ENCODE data around the gene SGSM1.

GRCh38 chr22:24969560-24970301, 163.7 kb downstream of the SGSM1 start:
- TF ChIP-seq CTCF (IDR thresholded peaks at IDR 0.05 in 2 of 3, conservative IDR thresholded peaks at IDR 0.05 in 1 of 3; ENCODE audit: control insufficient read depth in 2 of 3, extremely low read depth in 1 of 3, insufficient read depth in 1 of 3, low read depth in 3 of 3, low read length in 3 of 3) = no peak
- no peak for TF ChIP-seq CHD4 (IDR thresholded peaks at IDR 0.05)
- no peak for TF ChIP-seq EZH2 (IDR thresholded peaks at IDR 0.05; ENCODE audit: borderline replicate concordance, control insufficient read depth, low read depth, low read length)
- no peak for TF ChIP-seq TARDBP (IDR thresholded peaks at IDR 0.05; ENCODE audit: borderline replicate concordance)
- no peak for TF ChIP-seq POLR2AphosphoS5 (IDR thresholded peaks at IDR 0.05; ENCODE audit: low read length)
- no peak for TF ChIP-seq RAD21 (IDR thresholded peaks at IDR 0.05; ENCODE audit: insufficient read depth, low read depth, low read length)
- no peak for TF ChIP-seq CREB1 (IDR thresholded peaks at IDR 0.05; ENCODE audit: low read depth)
- no peak for TF ChIP-seq POLR2A (IDR thresholded peaks at IDR 0.05; ENCODE audit: low read depth, low read length)
- TF ChIP-seq, protein P1, sequence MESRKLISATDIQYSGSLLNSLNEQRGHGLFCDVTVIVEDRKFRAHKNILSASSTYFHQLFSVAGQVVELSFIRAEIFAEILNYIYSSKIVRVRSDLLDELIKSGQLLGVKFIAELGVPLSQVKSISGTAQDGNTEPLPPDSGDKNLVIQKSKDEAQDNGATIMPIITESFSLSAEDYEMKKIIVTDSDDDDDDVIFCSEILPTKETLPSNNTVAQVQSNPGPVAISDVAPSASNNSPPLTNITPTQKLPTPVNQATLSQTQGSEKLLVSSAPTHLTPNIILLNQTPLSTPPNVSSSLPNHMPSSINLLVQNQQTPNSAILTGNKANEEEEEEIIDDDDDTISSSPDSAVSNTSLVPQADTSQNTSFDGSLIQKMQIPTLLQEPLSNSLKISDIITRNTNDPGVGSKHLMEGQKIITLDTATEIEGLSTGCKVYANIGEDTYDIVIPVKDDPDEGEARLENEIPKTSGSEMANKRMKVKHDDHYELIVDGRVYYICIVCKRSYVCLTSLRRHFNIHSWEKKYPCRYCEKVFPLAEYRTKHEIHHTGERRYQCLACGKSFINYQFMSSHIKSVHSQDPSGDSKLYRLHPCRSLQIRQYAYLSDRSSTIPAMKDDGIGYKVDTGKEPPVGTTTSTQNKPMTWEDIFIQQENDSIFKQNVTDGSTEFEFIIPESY (IDR thresholded peaks at IDR 0.05) = no peak
- TF ChIP-seq BHLHE40 (IDR thresholded peaks at IDR 0.05; ENCODE audit: borderline replicate concordance in 1 of 2, low read depth in 2 of 2, low read length in 1 of 2) = no peak
- TF ChIP-seq KDM1A (IDR thresholded peaks at IDR 0.05; ENCODE audit: borderline replicate concordance) = no peak
- TF ChIP-seq, protein P2, sequence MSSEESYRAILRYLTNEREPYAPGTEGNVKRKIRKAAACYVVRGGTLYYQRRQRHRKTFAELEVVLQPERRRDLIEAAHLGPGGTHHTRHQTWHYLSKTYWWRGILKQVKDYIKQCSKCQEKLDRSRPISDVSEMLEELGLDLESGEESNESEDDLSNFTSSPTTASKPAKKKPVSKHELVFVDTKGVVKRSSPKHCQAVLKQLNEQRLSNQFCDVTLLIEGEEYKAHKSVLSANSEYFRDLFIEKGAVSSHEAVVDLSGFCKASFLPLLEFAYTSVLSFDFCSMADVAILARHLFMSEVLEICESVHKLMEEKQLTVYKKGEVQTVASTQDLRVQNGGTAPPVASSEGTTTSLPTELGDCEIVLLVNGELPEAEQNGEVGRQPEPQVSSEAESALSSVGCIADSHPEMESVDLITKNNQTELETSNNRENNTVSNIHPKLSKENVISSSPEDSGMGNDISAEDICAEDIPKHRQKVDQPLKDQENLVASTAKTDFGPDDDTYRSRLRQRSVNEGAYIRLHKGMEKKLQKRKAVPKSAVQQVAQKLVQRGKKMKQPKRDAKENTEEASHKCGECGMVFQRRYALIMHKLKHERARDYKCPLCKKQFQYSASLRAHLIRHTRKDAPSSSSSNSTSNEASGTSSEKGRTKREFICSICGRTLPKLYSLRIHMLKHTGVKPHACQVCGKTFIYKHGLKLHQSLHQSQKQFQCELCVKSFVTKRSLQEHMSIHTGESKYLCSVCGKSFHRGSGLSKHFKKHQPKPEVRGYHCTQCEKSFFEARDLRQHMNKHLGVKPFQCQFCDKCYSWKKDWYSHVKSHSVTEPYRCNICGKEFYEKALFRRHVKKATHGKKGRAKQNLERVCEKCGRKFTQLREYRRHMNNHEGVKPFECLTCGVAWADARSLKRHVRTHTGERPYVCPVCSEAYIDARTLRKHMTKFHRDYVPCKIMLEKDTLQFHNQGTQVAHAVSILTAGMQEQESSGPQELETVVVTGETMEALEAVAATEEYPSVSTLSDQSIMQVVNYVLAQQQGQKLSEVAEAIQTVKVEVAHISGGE (CRISPR knock-in tag; IDR thresholded peaks at IDR 0.05) = no peak
- TF ChIP-seq, protein P3, sequence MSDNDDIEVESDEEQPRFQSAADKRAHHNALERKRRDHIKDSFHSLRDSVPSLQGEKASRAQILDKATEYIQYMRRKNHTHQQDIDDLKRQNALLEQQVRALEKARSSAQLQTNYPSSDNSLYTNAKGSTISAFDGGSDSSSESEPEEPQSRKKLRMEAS (IDR thresholded peaks at IDR 0.05; ENCODE audit: low read depth, low read length) = no peak
- no peak for TF ChIP-seq ZNF592 (IDR thresholded peaks at IDR 0.05)

All from GM12878 (cell line).